Left lung (tissue), 10 donors: ENCODE measurements around the gene GHDC. TPM values are rescaled to one million over a fixed set of nuclear protein-coding genes. Genes with fewer than 3 reads are reported as not detected.

Experiments
- ATAC-seq: fragments of 200-7000 bp; cut with Tn5 transposase; one replicate; pipeline ENCODE4 v1.9.1; 2020; ENCODE audit warnings: moderate library complexity
- DNase-seq, 4 donors: peaks; one replicate each; pipeline ENCODE4 v3.0.0-alpha.2; 2013 to 2020
- H3K27ac ChIP-seq, 2 donors: fragments of 200-600 bp; sonication (generic) in 1 of 2; one replicate each; pipeline versions ENCODE4 v1.5.0 to v1.8.0; 2020 to 2021
- H3K27me3 ChIP-seq, 2 donors: fragments of 200-600 bp; sonication (generic) in 1 of 2; one replicate each; pipeline versions ENCODE4 v1.5.0 to v1.8.0; 2020 to 2021
- H3K36me3 ChIP-seq, 2 donors: fragments of 200-600 bp; sonication (generic) in 1 of 2; one replicate each; pipeline versions ENCODE4 v1.5.0 to v1.8.0; 2020 to 2021
- H3K4me1 ChIP-seq, 2 donors: fragments of 200-600 bp; one replicate each; pipeline ENCODE4 v1.8.0; 2021
- H3K4me3 ChIP-seq, 2 donors: fragments of 200-600 bp; sonication (generic) in 1 of 2; one replicate each; pipeline versions ENCODE4 v1.5.0 to v1.8.0; 2020 to 2021; ENCODE audit warnings: mild to moderate bottlenecking in 1 of 2
- H3K9me3 ChIP-seq, 2 donors: fragments of 200-600 bp; sonication (generic) in 1 of 2; one replicate each; pipeline versions ENCODE4 v1.5.0 to v1.8.0; 2020 to 2021
- intact Hi-C, 2 donors: fragments of 100-400 bp; cut with DNase I; formaldehyde crosslinking; loops; one replicate each; pipeline versions ENCODE4 v1.11.2 to v1.14.2; 2022
- polyA plus RNA-seq, 6 donors: library from polyadenylated mRNA; unstranded; fragments of 120-200 nt; gene quantifications; one replicate each; pipeline ENCODE4 v1.2.1, GENCODE V29; 2013; ENCODE audit not compliant: insufficient read length in 6 of 6
- total RNA-seq, 2 donors: library from RNA; stranded (reverse); fragmentation: NEBNext Ultra II Directional; extraction: Animal tissue kit (Norgen Biotek cat#: 25700); gene quantifications; one replicate each; pipeline ENCODE4 v1.2.1, GENCODE V29; 2021
- TF ChIP-seq, protein P1 (sequence below), 2 donors: fragments of 200-600 bp; sonication (generic) in 1 of 2; IDR thresholded peaks; one replicate each; pipeline versions ENCODE4 v1.5.0 to v1.8.0; 2021; ENCODE audit warnings: antibody characterized with exemption in 2 of 2
- donor health status: DM: no; HTN: yes; CAD: no.
- donor health status: DM: no; HTN: no; CAD: no.

Gene GHDC
- total and polyA plus RNA-seq, 8 donors = 16.0 to 25.8 (median 18.8) TPM

DNA sequence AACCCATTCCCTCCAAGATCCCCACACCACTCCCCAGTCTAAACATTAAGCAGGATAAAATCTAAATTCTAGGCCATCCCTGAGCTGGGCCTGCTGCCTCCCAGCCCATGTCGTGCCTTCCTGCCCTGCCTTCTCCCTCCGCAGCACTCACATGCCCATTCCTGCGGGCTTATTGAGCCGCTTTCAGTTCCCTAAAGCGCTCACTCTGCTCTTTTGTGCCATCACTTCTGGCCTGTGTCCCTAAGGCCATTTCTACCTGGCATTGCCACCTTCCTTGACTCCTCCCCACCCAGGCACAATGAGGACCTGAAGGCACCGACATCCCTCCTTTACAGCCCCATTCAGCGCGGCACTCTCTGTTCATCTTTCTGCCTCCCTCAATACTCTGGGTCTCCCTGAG is 26.5 kb downstream of the GHDC start:
- H3K4me1 ChIP-seq = peaks cover 0 to 3% of the 10 kb centered on the region in 2 donors
- no peak overlapping the region for H3K4me3 ChIP-seq
- ATAC-seq (peak; percentile 40), DNase-seq (no peak)
- H3K27me3 ChIP-seq = no peaks in the 10 kb centered on the region
- no peaks in the 10 kb centered on the region for H3K9me3 ChIP-seq
- intact Hi-C loops = no loop called here
- H3K27ac ChIP-seq = no peak overlapping the region
- no peaks in the 10 kb centered on the region for H3K36me3 ChIP-seq
- TF ChIP-seq, protein P1, sequence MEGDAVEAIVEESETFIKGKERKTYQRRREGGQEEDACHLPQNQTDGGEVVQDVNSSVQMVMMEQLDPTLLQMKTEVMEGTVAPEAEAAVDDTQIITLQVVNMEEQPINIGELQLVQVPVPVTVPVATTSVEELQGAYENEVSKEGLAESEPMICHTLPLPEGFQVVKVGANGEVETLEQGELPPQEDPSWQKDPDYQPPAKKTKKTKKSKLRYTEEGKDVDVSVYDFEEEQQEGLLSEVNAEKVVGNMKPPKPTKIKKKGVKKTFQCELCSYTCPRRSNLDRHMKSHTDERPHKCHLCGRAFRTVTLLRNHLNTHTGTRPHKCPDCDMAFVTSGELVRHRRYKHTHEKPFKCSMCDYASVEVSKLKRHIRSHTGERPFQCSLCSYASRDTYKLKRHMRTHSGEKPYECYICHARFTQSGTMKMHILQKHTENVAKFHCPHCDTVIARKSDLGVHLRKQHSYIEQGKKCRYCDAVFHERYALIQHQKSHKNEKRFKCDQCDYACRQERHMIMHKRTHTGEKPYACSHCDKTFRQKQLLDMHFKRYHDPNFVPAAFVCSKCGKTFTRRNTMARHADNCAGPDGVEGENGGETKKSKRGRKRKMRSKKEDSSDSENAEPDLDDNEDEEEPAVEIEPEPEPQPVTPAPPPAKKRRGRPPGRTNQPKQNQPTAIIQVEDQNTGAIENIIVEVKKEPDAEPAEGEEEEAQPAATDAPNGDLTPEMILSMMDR (IDR thresholded peaks at IDR 0.05) = no peak

DNA sequence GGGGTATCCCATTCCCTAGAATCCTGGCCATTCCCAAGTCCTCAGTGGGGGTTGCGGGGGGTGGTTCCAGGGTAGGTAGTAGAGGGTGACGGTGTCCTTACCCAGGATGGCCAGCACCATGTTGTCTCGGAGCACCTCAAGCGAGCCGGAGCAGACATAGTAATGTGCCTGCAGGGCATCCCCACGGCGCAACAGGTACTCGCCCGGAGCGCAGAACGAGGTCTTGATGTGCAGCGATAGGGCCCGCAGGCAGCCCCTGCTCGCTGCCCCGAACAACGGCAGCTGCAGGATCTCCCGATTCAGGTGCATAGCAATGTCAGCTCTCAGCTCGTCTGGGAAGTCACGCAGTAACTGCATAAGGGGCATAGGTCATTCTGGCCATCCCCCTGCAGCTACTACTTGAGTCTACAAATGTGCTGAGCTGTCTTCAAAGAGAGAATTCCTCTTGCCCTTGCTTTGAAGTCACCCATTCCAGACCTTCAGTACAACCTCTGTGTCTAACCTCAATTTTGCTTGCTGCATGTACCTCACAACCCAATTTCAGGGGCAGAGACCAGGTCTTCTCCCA is 28.0 kb downstream of the GHDC start:
- intact Hi-C loops = no loop called here
- H3K4me3 ChIP-seq = no peak overlapping the region
- H3K4me1 ChIP-seq = peaks cover 0 to 18% of the 10 kb centered on the region in 2 donors
- no peaks in the 10 kb centered on the region for H3K27me3 ChIP-seq
- no peak for DNase-seq
- TF ChIP-seq, protein P1 (IDR thresholded peaks at IDR 0.05) = no peak
- no peaks in the 10 kb centered on the region for H3K9me3 ChIP-seq
- H3K36me3 ChIP-seq = no peaks in the 10 kb centered on the region
- H3K27ac ChIP-seq = no peak overlapping the region
- no peak for ATAC-seq

DNA sequence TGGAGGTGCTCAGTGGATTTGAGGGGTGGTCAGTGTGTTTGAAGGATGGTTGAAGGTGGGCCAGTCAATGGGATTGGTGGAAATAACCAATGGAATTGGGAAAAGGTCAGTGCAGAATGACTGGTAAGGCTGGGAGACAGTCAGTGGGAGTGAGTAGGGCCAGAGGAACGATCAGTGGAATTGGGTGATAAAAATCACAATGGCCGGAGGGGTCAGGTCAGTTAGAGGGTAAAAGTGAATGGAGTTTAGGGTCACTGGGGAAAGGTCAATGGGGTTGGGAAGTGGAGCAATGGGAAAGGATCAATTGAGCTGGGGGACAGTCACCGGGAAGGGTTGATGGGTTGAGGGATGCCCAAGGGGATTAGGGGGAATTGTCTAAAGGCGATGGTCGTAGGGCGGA is 28.5 kb downstream of the GHDC start:
- Histone ChIP-seq H3K27ac (no peak overlapping the region), H3K36me3 (no peaks in the 10 kb centered on the region), H3K27me3 (no peaks in the 10 kb centered on the region), H3K9me3 (no peaks in the 10 kb centered on the region), H3K4me3 (no peak overlapping the region), H3K4me1 (peaks cover 0 to 21% of the 10 kb centered on the region in 2 donors)
- no peak for DNase-seq
- TF ChIP-seq, protein P1 (IDR thresholded peaks at IDR 0.05) = no peak
- no peak for ATAC-seq
- intact Hi-C loops = no loop called here

DNA sequence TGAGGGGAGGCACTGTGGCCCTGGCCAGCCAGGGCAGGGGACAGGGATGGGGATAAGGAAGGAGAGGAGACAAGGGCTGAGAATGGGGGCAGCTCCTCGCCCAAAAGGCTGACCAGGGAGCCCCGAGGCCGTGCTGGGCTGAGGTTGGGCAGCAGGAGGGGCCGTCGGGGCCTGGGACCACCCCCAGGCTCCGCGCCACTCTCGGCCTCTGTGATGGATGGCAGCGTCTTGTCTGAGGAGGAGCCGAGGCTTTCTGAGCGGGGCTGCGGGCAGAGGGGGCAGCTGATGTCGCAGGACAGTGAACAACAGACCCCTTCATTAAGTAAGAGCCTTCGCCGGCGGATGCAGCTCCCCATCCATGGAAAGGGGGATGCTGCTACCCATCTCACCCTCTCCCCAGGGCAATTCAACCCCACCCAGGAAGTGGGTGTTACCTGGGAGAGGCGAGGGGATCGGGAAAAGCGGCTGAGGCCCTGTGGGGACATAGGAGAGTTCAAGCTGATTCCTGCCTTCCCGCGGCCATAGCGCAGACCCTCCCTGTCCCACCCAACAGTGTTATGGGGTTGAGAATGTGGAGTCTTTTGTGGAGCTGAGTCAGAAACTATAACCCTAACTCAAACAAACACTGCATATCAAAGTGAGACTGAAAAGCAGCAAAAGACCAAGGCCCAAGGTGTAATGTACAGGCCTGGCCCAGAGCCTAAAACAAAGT is 30.4 kb downstream of the GHDC start:
- TF ChIP-seq, protein P1 (IDR thresholded peaks at IDR 0.05) = no peak
- no peak overlapping the region for H3K4me3 ChIP-seq
- H3K36me3 ChIP-seq = no peaks in the 10 kb centered on the region
- no peak overlapping the region for H3K27ac ChIP-seq
- no peak for DNase-seq
- H3K27me3 ChIP-seq = no peaks in the 10 kb centered on the region
- intact Hi-C loops = no loop called here
- peaks cover 0 to 21% of the 10 kb centered on the region in 2 donors for H3K4me1 ChIP-seq
- H3K9me3 ChIP-seq = no peaks in the 10 kb centered on the region
- no peak for ATAC-seq

DNA sequence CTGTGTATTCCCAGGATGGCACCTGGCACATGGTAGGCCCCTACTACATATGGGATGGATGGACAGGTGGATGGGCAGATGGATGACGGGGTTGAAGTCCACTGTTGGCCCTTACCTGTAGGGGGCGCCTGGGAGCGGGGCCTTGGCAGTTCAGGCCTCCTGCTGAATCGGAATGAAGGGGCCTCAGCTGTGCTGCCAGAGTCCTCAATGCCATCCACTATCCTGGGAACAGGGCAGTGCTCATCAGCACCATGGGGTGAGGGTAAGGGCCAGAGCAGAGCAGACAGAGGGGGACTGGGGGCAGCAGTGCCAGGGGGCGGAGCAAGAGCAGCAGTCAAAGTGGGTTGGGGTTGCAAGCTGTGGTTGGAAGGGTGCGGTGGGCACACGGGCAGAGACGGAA is 31.2 kb downstream of the GHDC start:
- intact Hi-C loops = no loop called here
- Histone ChIP-seq H3K27ac (no peak overlapping the region), H3K4me3 (no peak overlapping the region), H3K36me3 (no peaks in the 10 kb centered on the region), H3K27me3 (no peaks in the 10 kb centered on the region), H3K4me1 (peaks cover 0 to 21% of the 10 kb centered on the region in 2 donors), H3K9me3 (no peaks in the 10 kb centered on the region)
- TF ChIP-seq, protein P1 (IDR thresholded peaks at IDR 0.05) = peak in 1 of 2 donors; percentile 30
- no peak for DNase-seq
- peak; percentile 12 for ATAC-seq
